ENCODE measurements around the gene PRPF40B.

GRCh38 chr12:49684310-49684854 lies 61.0 kb downstream of the PRPF40B start:
- TF ChIP-seq EZH2 (IDR thresholded peaks at IDR 0.05; ENCODE audit: borderline replicate concordance, insufficient read depth, low read depth, low read length, poor library complexity, severe bottlenecking) (no peak), CTCF (IDR thresholded peaks at IDR 0.05) (no peak)

All from B cell (primary cell).